Measurements from ENCODE around the gene MYOM1. TPM values are rescaled to one million over a fixed set of nuclear protein-coding genes. Genes with fewer than 3 reads are reported as not detected.

MYOM1 gene
- total RNA-seq: under 0.01 and 0.10 TPM in 2 replicates

DNA sequence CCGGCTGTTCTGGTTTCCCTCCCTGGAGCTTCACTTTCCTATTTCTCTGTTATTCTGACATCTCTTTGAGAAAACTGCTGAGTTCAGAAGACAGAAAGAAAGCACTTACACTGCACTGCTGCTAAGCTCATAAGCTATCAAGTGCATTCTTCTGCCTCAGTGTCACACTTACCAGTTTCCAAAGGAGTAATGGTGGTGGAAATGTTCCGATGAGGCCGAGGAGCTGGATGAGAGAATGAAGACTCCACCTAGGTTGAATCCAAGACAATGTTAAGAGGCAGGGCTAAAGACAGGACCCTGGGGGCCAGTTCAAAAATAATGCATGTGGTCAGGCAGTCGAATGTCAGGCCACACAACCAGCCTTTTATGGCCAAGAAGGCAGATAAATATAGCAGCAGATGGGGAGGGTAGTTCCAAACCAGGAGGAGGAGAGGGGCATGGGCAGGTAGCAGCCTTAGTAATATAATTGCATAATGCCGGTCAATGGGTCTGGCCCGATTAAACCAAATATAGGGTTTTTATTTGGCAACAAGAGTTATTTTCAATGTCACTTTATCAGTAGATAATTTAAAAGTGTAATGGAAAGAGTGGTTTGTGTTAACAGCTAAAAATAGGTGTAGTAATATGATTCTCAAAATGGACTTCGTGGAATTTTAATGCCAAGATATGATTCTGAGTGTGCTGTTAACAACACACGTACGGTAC lies at the start of gene MYOM1:
Gene MYOM1, minus strand, starts transcription at position 338 of the 705 bp plus-strand sequence. CDS start 4,745 bp downstream, outside the sequence.

GRCh38 chr18:3261373-3262233 lies 41.8 kb upstream of the MYOM1 start, which contains the start of gene MYL12B:
Gene MYL12B, plus strand, starts transcription at chr18:3262133. Its CDS starts 10,766 bp downstream, at chr18:3272899.

GRCh38 chr18:3247240-3248061 lies 27.7 kb upstream of the MYOM1 start, which contains the start of gene MYL12A:
Gene MYL12A, plus strand, starts transcription at chr18:3247801. Its CDS starts 5,447 bp downstream, at chr18:3253248.

Small RNA genes lying within 50 kb of the gene (small RNA-seq; reads per million reads assigned to genes)
- gene RF00156 (0.34 reads per million, percentile 14 among the genes with 10 or more reads in this experiment), gene RNU7-25P (not detected)

Other genes with a start within 250 kb of the MYOM1 start
- 30.2 and 35.9 TPM in 2 replicates for gene LPIN2, start 206.8 kb downstream of the MYOM1 start, total RNA-seq
- 747 and 866 TPM in 2 replicates for gene MYL12A, start 27.8 kb upstream of the MYOM1 start, total RNA-seq
- gene MYL12B, start 42.2 kb upstream of the MYOM1 start, total RNA-seq: 546 and 655 TPM in 2 replicates
- gene TGIF1, start 230.2 kb upstream of the MYOM1 start, total RNA-seq: 94.1 and 161 TPM in 2 replicates

All from vein endothelial cell (primary cell).